Stimulated activated CD4-positive, alpha-beta T cell treated with anti-CD3 and anti-CD28 coated beads, TNF-alpha, amount 100 ng/mL, for 48 hours (primary cell): ENCODE results near the gene MICALL1.
A peak's percentile ranks its signal among the peaks of the same experiment; 100 is the strongest.
"Not testable (repeated sequence)": the region's sequence is repeated elsewhere in the genome, so short reads cannot be mapped to it uniquely, and the experiment has no call there.

ENCODE experiments used
- DNase-seq, 3 donors: peaks; one replicate each; pipeline ENCODE4 v3.0.0-alpha.2; 2020; ENCODE audit warnings: low read depth in 3 of 3

Gene MICALL1

GRCh38 chr22:37926771-37927636 is 20.9 kb downstream of the MICALL1 start:
- DNase-seq = no peak

GRCh38 chr22:37927637-37927936 is 21.5 kb downstream of the MICALL1 start:
- no peak for DNase-seq

GRCh38 chr22:37929390-37929789 is 23.3 kb downstream of the MICALL1 start:
- no peak for DNase-seq

- DNase-seq = no peak
These were observed 24.3 kb downstream of the MICALL1 start for GRCh38 chr22:37930270-37930951.

- no peak for DNase-seq
These were observed 24.9 kb downstream of the MICALL1 start for GRCh38 chr22:37930952-37931440.

GRCh38 chr22:37931893-37932389 is 25.8 kb downstream of the MICALL1 start:
- DNase-seq = no peak

GRCh38 chr22:37932401-37932800 is 26.3 kb downstream of the MICALL1 start:
- no peak for DNase-seq

GRCh38 chr22:37932821-37933578 is 26.9 kb downstream of the MICALL1 start:
- no peak for DNase-seq

- DNase-seq = peak; percentile 76 to 80 (median 78)
These were observed 27.7 kb downstream of the MICALL1 start for GRCh38 chr22:37933711-37934376.

GRCh38 chr22:37940698-37941376 is 34.7 kb downstream of the MICALL1 start:
- no peak for DNase-seq

- DNase-seq = no peak
These were observed 36.0 kb downstream of the MICALL1 start for GRCh38 chr22:37942133-37942532.

- no peak for DNase-seq
These were observed 37.2 kb downstream of the MICALL1 start for GRCh38 chr22:37943136-37943824.

GRCh38 chr22:37943825-37944198 is 37.7 kb downstream of the MICALL1 start:
- no peak for DNase-seq

GRCh38 chr22:37944423-37944822 is 38.3 kb downstream of the MICALL1 start:
- DNase-seq = not testable (repeated sequence)

- DNase-seq = not testable (repeated sequence)
These were observed 41.2 kb downstream of the MICALL1 start for GRCh38 chr22:37947142-37947795.

GRCh38 chr22:37951305-37951704 is 45.2 kb downstream of the MICALL1 start:
- DNase-seq = no peak

- DNase-seq = not testable (repeated sequence)
These were observed 46.5 kb downstream of the MICALL1 start for GRCh38 chr22:37952629-37953028.

GRCh38 chr22:37953062-37953436 is 47.0 kb downstream of the MICALL1 start:
- DNase-seq = no peak

GRCh38 chr22:37953437-37954179 is 47.5 kb downstream of the MICALL1 start, which contains the start of the genes C22orf23 and POLR2F:
C22orf23 (minus strand) TSS chr22:37953601; CDS start chr22:37953149, 452 bp downstream.
POLR2F (plus strand) TSS chr22:37953699; CDS start chr22:37953788, 89 bp downstream.
- DNase-seq = peak; percentile 91 to 94 (median 94)
